Keratinocyte (primary cell): ENCODE results near the gene CSH1.

ENCODE experiments used
- CTCF ChIP-seq, 3 experiments: IDR thresholded peaks in 1 of 3; conservative IDR thresholded peaks in 1 of 3; optimal IDR thresholded peaks in 1 of 3; 2 replicates in 2 of 3; 3 replicates in 1 of 3; pipeline versions ENCODE3 to v1.5.1; 2011; ENCODE audit warnings: low read length in 3 of 3, mild to moderate bottlenecking in 3 of 3, moderate library complexity in 2 of 3, control low read depth in 1 of 3, inconsistent platforms in 1 of 3; ENCODE audit not compliant: insufficient read depth in 2 of 3; ENCODE audit errors: extremely low read depth in 1 of 3
- EZH2 ChIP-seq: IDR thresholded peaks from one replicate; pipeline ENCODE4 v1.6.1; 2012; ENCODE audit warnings: inconsistent platforms, mild to moderate bottlenecking, low read length, moderate library complexity

GRCh38 chr17:63918305-63918704 lies 21.9 kb upstream of the CSH1 start:
- TF ChIP-seq CTCF (optimal IDR thresholded peaks at IDR 0.05 in 1 of 3, IDR thresholded peaks at IDR 0.05 in 1 of 3, conservative IDR thresholded peaks at IDR 0.05 in 1 of 3; ENCODE audit: extremely low read depth in 1 of 3, insufficient read depth in 2 of 3, low read length in 3 of 3) = no peak
- no peak for TF ChIP-seq EZH2
